Muscle layer of duodenum (tissue), 2 donors: ENCODE results near the gene SAMD4B.
"Not testable (repeated sequence)": the region's sequence is repeated elsewhere in the genome, so short reads cannot be mapped to it uniquely, and the experiment has no call there.

Source experiments
- H3K27ac ChIP-seq: one replicate; pipeline ENCODE4 v1.7.0; 2013; ENCODE audit warnings: mild to moderate bottlenecking, low read length
- H3K27me3 ChIP-seq: one replicate; pipeline ENCODE4 v1.7.0; 2013; ENCODE audit warnings: low read depth, mild to moderate bottlenecking, control low read depth, low read length
- H3K36me3 ChIP-seq, 2 donors: one replicate each; pipeline ENCODE4 v1.7.0; 2013; ENCODE audit warnings: low read length in 2 of 2, control low read depth in 1 of 2, mild to moderate bottlenecking in 1 of 2; ENCODE audit not compliant: insufficient read depth in 2 of 2, control insufficient read depth in 1 of 2
- H3K4me1 ChIP-seq, 2 donors: one replicate each; pipeline ENCODE4 v1.7.0; 2013; ENCODE audit warnings: low read length in 2 of 2, mild to moderate bottlenecking in 2 of 2, control low read depth in 1 of 2, moderate library complexity in 1 of 2; ENCODE audit not compliant: insufficient read depth in 2 of 2, control insufficient read depth in 1 of 2
- H3K4me3 ChIP-seq, 2 donors: one replicate each; pipeline ENCODE4 v1.7.0; 2013; ENCODE audit warnings: low read length in 2 of 2, low read depth in 1 of 2, mild to moderate bottlenecking in 1 of 2
- H3K9me3 ChIP-seq, 2 donors: one replicate each; pipeline ENCODE4 v1.7.0; 2013; ENCODE audit warnings: low read length in 2 of 2, control low read depth in 1 of 2, mild to moderate bottlenecking in 1 of 2; ENCODE audit not compliant: control insufficient read depth in 1 of 2
- donor health status: healthy.

Gene SAMD4B

DNA sequence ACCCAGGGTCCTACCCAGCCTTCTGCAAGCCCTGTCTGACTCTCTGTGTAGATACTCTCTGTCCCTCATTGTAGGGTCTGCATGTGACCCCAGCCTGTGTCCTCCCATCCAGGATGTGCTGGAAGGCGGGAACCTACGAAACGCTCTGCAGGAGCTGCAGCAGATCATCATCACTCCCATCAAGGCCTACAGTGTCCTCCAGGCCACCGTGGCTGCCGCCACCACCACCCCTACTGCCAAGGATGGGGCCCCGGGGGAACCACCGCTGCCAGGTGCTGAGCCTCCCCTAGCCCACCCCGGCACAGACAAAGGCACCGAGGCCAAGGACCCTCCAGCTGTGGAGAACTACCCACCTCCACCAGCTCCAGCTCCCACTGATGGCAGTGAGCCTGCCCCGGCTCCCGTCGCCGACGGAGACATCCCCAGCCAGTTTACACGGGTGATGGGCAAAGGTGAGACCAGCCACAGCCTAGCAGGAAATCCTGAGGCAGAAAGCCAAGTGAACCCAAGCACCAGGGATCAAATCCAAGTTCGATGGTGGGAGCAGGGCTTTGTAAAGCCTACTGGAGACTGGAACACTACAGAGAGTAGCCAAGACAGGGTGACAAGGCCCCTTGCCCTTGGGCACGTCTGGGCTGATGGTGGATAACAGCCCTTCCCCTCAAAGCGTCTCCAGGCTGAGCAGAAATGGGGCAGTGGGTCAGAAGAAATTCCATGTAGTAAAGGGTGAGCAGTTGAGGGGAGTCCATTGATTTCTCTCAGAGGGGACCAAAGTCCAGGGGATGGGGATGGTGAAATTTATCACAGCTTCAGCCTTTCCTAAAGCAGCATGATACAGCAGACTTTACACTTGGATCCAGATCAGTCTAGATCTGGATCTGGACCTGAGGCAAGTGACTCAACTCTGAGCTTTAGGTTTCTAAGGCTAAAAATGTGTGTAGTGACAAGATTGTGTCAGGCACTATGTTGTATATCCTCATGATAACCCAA, 35.4 kb downstream of the SAMD4B start:
- no peak overlapping the region for H3K4me3 ChIP-seq
- no peaks in the 10 kb centered on the region for H3K9me3 ChIP-seq
- no peaks in the 10 kb centered on the region for H3K27me3 ChIP-seq
- H3K27ac ChIP-seq = no peak overlapping the region
- peaks cover 7 to 15% of the 10 kb centered on the region in 2 donors for H3K4me1 ChIP-seq
- H3K36me3 ChIP-seq = peaks cover 64 to 79% of the 10 kb centered on the region in 2 donors

DNA sequence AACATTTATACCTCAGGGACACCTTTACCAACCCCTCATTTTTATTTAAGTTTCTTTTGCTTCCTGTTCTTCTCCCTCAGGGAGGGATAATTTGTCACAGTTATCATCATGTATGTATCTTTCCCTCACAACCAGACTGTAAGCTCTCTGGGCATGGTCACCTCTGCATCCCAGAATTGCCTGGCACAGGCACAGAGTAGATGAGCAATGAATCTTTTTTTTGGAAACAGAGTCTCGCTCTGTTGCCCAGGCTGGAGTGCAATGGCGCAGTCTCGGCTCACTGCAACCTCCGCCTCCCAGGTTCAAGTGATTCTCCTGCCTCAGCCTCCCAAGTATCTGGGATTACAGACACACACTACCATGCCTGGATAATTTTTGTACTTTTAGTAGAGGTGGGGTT, 37.1 kb downstream of the SAMD4B start:
- H3K9me3 ChIP-seq, H3K27ac ChIP-seq, H3K27me3 ChIP-seq, H3K4me1 ChIP-seq, H3K4me3 ChIP-seq: not testable (repeated sequence)
- peaks cover 80 to 90% of the 10 kb centered on the region in 2 donors for H3K36me3 ChIP-seq

DNA sequence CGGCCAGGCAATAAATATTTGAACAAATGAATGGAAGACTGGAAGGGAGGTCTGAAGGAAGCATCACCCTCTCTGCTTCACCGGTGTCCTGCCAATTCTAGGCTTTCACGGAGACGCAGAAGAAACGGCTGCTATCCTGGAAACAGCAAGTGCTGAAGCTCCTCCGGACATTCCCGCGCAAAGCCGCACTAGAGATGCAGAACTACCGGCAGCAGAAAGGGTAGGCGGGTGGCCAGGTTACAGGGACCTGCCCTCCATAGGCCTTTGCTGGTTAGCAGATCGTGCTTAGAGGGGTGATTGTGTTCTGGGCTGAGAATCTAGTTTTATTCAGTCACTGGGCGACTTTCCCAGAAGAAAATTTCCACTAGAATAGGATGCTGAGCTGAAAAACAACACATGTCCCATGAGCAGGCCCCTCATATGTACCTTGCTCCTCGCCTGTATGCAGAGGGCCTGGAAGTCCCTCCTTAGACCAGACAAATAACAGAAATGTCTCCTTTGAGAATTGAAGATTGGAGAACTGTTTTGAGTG, 37.7 kb downstream of the SAMD4B start:
- Histone ChIP-seq H3K27me3 (no peaks in the 10 kb centered on the region), H3K27ac (no peak overlapping the region), H3K4me3 (no peak overlapping the region), H3K36me3 (peaks cover 83 to 94% of the 10 kb centered on the region in 2 donors), H3K4me1 (peaks cover 0 to 5% of the 10 kb centered on the region in 2 donors), H3K9me3 (no peaks in the 10 kb centered on the region)

DNA sequence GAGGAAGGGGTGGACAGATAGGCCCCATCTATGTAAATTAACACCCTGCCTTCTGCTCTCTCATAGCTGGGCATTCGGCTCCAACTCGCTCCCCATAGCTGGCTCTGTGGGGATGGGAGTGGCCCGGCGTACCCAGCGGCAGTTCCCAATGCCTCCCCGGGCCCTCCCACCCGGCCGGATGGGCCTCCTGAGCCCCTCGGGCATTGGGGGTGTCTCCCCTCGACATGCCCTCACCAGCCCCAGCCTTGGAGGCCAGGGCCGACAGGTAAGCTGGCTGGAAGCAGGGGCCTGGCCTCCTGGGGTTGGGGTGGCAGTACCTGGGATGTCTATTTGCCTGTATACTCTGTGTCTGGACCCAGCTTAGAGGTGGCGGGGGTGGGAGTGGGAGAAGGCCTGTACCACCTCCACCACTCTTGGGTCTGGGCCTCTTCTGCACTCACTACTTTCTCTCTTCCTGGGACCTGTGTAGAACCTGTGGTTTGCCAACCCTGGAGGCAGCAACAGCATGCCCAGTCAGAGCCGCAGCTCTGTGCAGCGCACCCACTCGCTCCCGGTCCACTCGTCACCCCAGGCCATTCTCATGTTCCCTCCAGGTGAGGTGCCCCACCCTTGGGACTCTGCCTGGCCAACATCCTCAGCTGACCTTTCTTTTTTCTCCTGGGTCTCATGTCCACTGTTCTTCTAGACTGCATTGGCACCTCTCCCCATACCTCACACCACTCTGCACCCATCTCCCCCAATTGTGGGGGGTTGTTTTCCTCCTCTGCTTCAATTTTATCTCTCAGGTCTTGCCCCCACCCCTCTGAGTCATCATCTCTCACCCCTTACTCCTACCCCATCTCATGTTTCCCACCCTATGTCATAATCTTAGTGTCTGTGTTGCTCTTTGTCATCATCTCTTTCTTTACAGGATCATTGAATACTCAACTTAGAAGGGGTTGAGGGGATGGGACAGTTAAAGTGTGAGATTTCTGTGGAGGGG, 38.6 kb downstream of the SAMD4B start:
- Histone ChIP-seq H3K4me1 (peaks cover 0 to 5% of the 10 kb centered on the region in 2 donors), H3K27ac (no peak overlapping the region), H3K27me3 (no peaks in the 10 kb centered on the region), H3K9me3 (no peaks in the 10 kb centered on the region), H3K36me3 (peaks cover 76 to 99% of the 10 kb centered on the region in 2 donors), H3K4me3 (no peak overlapping the region)

DNA sequence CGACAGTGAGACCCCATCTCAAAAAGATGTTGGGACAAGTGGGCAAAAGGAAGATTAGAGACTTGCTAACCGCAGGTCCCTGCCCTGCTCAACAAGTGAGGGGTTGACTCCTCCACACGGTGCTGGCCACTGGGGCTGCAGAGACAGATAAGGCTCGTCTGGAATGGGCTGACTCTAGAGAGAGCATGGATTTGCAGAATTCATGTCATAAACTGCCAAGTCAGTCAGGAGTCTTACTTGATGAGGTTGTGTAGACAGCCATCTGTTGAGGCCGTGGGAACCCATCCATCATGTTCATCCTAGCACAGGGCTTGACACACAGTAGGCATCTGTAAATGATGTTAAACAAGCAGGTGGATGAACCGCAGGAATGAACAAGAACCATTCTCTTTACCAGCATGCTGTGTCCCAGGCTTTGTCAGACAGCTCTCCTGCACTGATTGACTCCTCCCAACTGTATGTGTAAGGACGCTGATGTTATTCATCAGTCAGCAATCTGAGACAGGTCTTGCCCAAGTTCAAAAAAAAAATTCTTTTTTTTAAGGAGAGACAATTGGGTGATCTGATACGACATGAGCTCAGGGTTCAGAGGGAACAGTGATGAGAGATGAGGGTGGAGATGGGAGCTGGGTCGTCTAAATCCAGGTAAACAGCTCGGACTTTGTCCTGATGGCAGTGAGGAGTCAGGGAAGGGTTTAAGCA, 39.8 kb downstream of the SAMD4B start:
- no peak overlapping the region for H3K4me3 ChIP-seq
- H3K9me3 ChIP-seq = no peaks in the 10 kb centered on the region
- no peak overlapping the region for H3K27ac ChIP-seq
- H3K27me3 ChIP-seq = no peaks in the 10 kb centered on the region
- H3K4me1 ChIP-seq = peaks cover 0 to 5% of the 10 kb centered on the region in 2 donors
- peaks cover 76 to 99% of the 10 kb centered on the region in 2 donors for H3K36me3 ChIP-seq

DNA sequence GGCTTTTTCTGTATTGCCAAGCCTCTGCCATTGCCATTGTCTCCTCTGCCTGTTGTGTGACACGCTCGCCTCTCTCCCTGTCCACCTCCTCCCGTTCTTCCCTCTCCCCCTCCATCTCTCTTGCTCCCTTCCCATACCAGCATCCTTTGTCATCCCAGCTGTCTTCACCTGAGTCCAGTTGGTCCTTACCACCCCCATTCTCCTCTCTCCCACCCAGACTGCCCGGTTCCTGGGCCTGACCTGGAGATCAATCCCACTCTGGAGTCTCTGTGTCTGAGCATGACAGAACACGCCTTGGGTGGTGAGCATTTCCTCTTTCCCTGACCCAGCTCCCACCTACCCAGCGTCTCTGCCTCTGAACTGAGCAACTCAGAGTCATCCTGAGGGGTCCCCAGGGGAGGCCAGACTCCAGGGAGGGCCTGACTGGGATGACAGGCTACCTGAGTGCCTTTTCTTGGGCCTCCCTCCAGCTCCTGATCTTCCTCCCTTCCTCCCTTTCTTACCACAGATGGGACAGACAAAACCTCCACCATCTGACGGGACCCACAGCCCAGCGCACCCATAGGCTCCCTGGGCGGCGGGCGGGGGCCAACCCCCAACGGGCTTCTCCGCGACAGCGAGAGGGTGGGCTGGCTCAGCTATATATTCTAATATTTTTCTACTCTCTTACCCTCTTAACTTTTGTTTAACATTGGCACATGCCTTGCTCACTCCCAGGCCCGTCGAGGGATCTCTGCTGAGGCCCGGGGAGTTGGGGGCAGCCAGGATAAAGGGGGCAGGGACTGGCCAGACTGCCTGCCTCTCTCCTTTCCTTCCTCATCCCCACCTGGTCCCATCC, 41.0 kb downstream of the SAMD4B start:
- no peak overlapping the region for H3K4me3 ChIP-seq
- no peaks in the 10 kb centered on the region for H3K27me3 ChIP-seq
- H3K27ac ChIP-seq = no peak overlapping the region
- H3K4me1 ChIP-seq = peaks cover 0 to 5% of the 10 kb centered on the region in 2 donors
- H3K36me3 ChIP-seq = peaks cover 74 to 99% of the 10 kb centered on the region in 2 donors
- no peaks in the 10 kb centered on the region for H3K9me3 ChIP-seq

DNA sequence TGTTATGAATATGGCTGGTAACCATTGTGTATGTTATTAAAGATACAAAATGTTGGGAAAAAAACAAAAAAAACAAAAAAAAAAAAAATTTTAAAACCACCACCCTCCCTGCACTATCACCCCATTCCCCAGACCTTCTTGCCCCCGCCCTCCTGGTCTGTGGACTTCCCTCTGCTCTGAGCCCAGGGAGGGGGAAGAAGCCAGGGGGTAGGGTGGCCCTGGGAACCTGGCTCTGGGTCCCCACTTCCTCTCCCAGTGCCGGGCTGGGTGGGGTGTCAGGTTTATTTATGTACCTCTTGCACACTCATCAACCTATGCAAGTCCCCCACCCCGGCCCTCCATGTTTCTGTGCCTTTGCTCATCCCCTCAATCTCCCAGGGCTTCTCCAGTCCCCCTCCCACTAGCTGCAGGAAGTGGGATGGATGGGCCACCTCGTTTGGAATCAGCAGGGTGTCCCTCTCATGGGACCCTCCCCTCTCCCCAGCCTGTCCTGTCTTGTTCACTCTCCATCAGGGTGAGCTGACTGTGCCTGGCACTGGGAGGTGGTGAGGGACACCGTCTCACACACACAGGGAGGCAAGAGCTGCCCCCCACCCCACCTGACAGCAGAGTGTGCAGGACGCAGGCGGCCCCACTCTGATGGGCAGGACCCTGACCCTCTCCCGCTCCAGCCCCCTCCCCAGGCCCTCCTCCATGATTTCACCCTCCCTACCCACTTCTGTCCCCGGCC, 42.8 kb downstream of the SAMD4B start:
- Histone ChIP-seq H3K4me1 (peaks cover 4 to 7% of the 10 kb centered on the region in 2 donors), H3K4me3 (no peak overlapping the region), H3K27me3 (no peaks in the 10 kb centered on the region), H3K27ac (no peak overlapping the region), H3K9me3 (no peaks in the 10 kb centered on the region), H3K36me3 (peaks cover 68 to 92% of the 10 kb centered on the region in 2 donors)

DNA sequence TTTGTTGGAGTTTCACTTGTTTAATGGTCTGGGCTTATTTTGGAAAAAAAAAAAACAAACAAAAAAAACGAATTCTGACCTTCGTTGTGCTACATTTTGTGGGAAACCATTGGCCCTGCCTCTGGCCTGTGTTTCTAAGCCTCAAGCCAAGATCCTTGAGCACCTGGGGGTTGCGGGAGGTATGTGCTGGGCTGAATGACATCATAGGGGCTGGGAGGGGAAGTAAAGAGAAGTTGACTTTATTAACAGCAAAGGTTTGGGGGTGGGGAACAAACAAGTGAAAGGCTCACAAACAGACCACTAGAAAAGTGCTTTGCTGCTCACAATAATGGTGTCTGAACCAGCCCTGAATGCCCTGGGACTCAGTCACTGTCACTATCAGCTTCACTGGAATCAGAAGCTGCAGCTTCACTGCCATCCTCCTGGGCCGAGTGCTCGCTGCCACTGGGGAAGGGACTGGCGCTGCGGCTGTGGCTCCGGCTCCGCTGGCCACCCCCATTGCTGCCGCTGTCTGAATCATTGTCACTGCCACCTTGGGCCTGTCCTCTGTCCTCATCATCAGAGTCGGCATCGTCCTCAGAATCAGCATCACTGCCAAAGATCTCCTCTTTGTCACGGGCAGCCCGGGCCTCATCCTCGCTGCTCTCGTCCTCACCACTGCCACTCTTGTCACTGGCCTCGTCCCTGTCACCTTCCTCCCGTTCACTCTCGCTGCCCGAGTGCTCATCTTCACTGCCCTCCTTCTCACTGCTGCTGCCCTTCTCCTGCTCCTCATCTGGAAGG, 43.6 kb downstream of the SAMD4B start:
- Histone ChIP-seq H3K4me3 (no peak overlapping the region), H3K27ac (no peak overlapping the region), H3K4me1 (peaks cover 8 to 13% of the 10 kb centered on the region in 2 donors), H3K9me3 (no peaks in the 10 kb centered on the region), H3K36me3 (peaks cover 61 to 88% of the 10 kb centered on the region in 2 donors), H3K27me3 (no peaks in the 10 kb centered on the region)

DNA sequence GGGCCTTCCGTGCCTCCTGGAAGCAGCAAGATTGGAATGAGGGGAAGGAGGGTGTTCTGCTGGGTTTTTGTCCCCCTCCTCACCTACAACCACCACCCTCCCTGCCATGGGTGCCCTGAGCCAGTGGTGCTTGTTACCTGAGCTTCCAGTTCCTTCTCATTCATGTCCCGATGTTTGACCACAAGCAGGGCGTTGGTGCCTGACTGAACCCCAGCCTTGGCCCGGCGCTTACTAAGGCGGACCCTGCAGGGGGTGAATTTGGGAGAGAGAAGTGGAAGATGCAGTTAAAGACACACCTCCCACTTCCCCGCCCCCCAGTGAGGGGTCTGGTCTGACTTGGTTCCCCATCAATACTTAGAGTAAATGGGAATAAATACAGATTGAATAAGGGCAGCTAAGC, 44.3 kb downstream of the SAMD4B start:
- H3K4me3 ChIP-seq = no peak overlapping the region
- peaks cover 8 to 13% of the 10 kb centered on the region in 2 donors for H3K4me1 ChIP-seq
- no peaks in the 10 kb centered on the region for H3K9me3 ChIP-seq
- peaks cover 54 to 81% of the 10 kb centered on the region in 2 donors for H3K36me3 ChIP-seq
- no peaks in the 10 kb centered on the region for H3K27me3 ChIP-seq
- H3K27ac ChIP-seq = no peak overlapping the region
